Measurements from ENCODE around the gene MNT. TPM values are rescaled to one million over a fixed set of nuclear protein-coding genes. Genes with fewer than 3 reads are reported as not detected.

Gene MNT
- total RNA-seq, 4 donors from 2014 or later = 1.8 to 32.6 (median 7.8) TPM

DNA sequence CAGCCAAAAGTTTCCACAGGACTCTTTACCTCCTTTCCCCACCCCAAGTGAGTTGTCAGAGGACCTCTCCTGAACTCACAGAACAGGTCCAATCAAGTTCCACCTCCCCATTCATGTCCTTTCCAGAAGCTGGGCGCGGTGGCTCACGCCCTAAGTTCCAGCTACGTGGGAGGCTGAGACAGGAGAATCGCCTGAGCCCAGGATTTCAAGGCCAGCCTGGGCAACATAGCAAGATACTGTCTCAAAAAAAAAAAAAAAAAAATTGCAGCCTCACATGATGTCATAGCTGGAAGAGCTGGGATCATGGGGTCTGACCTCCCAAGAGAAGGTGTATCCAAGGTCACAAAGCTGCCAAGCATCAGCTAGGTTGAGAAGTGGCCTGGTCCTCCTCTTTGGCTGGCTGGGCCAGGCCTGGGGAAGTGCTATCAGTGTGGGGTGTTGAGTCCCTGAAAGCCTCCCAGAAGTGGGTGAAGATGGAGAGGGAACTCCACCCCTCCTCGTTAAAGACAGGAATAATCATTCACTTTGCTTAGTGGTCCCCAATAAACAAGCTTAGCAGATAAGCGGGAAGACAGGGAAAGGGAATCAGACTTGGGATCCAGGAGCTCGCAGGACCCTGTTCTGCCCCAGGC lies 5.5 kb upstream of the MNT start:
- no peaks in the 10 kb centered on the region for H3K9me3 ChIP-seq
- H3K27ac ChIP-seq = peak overlapping the region; percentile 83 to 100
- H3K4me3 ChIP-seq = no peak overlapping the region
- no peaks in the 10 kb centered on the region for H3K27me3 ChIP-seq
- no peaks in the 10 kb centered on the region for H3K36me3 ChIP-seq
- peaks cover 0 to 18% of the 10 kb centered on the region in 2 donors for H3K4me1 ChIP-seq
- intact Hi-C loops (cut with DNase I; ENCODE audit: low total_unique reads) = no loop called here
- DNase-seq = no peak
- TF ChIP-seq, protein P1, sequence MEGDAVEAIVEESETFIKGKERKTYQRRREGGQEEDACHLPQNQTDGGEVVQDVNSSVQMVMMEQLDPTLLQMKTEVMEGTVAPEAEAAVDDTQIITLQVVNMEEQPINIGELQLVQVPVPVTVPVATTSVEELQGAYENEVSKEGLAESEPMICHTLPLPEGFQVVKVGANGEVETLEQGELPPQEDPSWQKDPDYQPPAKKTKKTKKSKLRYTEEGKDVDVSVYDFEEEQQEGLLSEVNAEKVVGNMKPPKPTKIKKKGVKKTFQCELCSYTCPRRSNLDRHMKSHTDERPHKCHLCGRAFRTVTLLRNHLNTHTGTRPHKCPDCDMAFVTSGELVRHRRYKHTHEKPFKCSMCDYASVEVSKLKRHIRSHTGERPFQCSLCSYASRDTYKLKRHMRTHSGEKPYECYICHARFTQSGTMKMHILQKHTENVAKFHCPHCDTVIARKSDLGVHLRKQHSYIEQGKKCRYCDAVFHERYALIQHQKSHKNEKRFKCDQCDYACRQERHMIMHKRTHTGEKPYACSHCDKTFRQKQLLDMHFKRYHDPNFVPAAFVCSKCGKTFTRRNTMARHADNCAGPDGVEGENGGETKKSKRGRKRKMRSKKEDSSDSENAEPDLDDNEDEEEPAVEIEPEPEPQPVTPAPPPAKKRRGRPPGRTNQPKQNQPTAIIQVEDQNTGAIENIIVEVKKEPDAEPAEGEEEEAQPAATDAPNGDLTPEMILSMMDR (IDR thresholded peaks at IDR 0.05) = no peak
- TF ChIP-seq POLR2A (IDR thresholded peaks at IDR 0.05) = no peak

DNA sequence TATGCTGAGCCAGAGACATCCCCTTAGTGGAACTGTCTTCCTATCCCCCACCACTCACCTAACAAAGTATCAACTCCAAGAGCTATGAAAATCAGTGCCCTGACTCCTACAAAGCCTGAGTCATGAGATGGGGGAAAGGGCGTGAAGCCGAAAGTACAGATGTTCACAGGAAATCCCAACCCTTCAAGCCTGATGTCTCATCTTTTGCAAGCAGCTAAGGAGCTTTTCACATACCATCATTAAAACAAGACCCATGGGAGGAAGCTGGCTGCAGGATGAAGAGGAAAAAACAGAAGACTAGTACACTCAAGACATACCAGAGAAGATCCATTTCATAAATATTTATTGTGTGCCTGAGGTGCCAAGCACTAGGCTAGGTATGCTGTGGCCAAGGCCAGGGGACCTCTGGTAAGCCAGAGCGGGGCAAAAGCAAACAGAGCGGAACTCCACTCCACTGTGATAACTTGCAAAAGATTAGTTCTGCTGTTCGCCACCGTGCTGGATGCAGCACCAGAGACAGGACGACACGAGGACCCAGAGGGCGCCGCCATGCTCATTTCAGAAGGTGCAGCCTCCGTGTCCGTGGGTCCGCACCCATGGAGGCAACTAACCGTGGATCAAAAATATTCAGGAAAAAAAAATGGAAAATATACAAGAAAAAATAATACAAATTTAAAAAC lies 4.5 kb upstream of the MNT start:
- no peak for DNase-seq
- TF ChIP-seq, protein P1 (IDR thresholded peaks at IDR 0.05) = no peak
- TF ChIP-seq POLR2A (IDR thresholded peaks at IDR 0.05) = no peak
- H3K4me3 ChIP-seq = no peak overlapping the region
- H3K9me3 ChIP-seq = no peaks in the 10 kb centered on the region
- H3K27me3 ChIP-seq = no peaks in the 10 kb centered on the region
- H3K4me1 ChIP-seq = peaks cover 0 to 18% of the 10 kb centered on the region in 2 donors
- intact Hi-C loops (cut with DNase I; ENCODE audit: low total_unique reads) = no loop called here
- peak overlapping the region; percentile 83 to 100 for H3K27ac ChIP-seq
- no peaks in the 10 kb centered on the region for H3K36me3 ChIP-seq

DNA sequence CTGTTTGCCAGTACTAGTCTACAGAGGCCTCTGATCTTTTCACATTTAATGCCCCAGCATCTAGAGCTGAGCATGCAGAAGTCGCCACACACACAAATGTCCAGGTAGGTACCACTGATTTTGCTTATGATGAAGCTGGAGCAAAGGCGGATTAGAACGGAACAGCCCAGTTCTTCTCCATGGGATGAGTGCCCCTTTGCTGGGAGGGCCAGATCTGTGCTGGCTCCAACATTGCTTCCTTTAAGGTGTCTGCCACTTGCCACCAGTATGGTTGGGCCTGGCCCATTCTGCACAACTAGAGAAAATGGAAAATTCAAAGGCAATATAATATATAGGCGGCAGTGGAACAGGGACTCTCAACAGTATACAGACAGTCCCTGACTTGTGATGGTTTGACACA lies 2.2 kb upstream of the MNT start:
- no peak for TF ChIP-seq POLR2A (IDR thresholded peaks at IDR 0.05)
- TF ChIP-seq, protein P1 (IDR thresholded peaks at IDR 0.05) = no peak
- intact Hi-C loops (cut with DNase I; ENCODE audit: low total_unique reads) = no loop called here
- H3K27me3 ChIP-seq = no peaks in the 10 kb centered on the region
- H3K36me3 ChIP-seq = no peaks in the 10 kb centered on the region
- H3K27ac ChIP-seq = peak overlapping the region; percentile 99 to 100
- no peaks in the 10 kb centered on the region for H3K9me3 ChIP-seq
- DNase-seq = no peak
- H3K4me1 ChIP-seq = peaks cover 0 to 25% of the 10 kb centered on the region in 2 donors
- H3K4me3 ChIP-seq = no peak overlapping the region

DNA sequence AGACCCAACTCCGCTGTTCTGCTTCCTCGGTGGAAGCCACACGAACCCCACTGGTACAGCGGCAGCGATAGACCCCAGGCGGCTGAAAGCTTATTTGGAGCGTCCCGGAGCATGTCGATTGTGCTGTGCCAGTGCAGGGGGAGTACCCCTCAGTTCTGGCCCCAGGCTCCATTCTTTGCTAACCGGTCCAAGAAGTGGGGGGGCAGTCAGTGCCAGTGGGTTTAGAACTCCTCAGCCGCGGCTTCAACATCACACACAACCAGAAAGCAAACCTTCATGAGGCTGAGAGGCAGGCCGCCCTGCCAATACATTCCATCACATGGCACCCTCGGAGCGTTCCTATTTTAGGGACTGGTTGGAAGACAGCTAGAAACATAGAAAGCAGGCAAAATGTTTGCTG lies 1.7 kb upstream of the MNT start:
- no peak for TF ChIP-seq POLR2A (IDR thresholded peaks at IDR 0.05)
- TF ChIP-seq, protein P1 (IDR thresholded peaks at IDR 0.05) = no peak
- Histone ChIP-seq H3K27ac (peak overlapping the region; percentile 99 to 100), H3K4me1 (peaks cover 0 to 30% of the 10 kb centered on the region in 2 donors), H3K9me3 (no peaks in the 10 kb centered on the region), H3K4me3 (peak overlapping the region; percentile 85 to 90), H3K36me3 (no peaks in the 10 kb centered on the region), H3K27me3 (no peaks in the 10 kb centered on the region)
- DNase-seq = no peak
- intact Hi-C loops (cut with DNase I; ENCODE audit: low total_unique reads) = no loop called here
